Measurements from ENCODE around the gene SLC16A11. TPM values are rescaled to one million over a fixed set of nuclear protein-coding genes. Genes with fewer than 3 reads are reported as not detected.

The SLC16A11 gene
- total and polyA plus RNA-seq, 2 of the 4 experiments (the other 2 are of a cell fraction): not detected

DNA sequence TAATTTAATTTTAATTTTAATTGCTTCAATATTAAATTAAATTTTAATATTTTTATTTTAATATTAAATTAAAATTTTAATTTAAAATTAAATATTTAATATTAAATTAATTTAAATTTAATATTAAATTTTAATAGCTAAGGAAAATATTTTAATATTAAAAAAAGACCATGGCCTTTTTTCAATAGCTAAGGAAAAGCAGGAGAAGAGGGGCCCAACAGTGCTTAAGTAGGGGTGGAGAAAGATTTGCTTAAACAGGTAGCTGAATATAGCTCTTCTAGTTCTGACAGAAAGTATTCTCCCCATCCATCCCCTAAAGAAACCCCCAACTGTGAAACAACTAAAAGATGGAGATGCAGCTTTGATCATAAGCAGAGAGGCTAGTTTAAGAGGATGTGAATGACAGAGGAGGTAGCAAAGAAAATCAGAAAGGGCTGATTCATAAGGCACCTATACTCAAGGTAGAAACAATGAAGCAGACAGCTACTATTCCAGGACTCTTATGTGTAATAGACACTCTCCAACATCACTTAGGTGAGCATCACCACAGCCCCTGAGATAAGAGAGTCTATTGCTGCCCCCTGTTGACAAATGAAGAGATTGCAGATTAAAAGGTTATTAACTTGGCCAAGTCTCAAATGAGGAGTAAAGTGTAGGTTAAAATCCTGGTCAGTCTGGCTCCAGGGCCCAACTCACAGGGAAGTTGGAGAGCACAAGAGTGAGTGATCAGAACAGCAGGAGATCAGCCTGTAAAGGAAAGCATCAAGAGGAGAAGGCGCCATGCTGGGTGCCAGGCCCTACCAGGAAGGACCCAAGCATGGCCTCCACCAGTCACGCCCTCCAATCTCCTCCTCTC is 39.3 kb downstream of the SLC16A11 start (continued):
- no peak for TF ChIP-seq POLR2A (IDR thresholded peaks at IDR 0.05; ENCODE audit: low read depth, low read length)
- TF ChIP-seq MAFK (IDR thresholded peaks at IDR 0.05; ENCODE audit: low read depth, low read length): no peak

DNA sequence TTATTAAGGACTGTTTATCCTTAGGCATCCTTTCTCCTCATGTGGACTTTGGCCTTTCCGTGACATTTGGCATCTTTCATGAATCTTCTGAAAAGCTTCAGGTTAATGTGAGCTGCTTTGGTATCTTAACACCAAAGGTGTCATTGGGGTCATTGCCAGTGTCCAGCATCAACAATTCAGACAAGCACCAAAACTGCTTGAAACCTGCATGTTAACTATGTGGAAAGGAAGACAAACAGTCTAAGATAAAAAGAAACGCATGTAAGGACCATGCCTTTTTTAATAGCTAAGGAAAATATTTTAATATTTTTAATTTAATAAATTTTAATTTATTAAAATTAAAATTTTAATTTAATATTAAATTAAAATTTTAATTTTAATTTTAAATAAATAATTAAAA is 40.1 kb downstream of the SLC16A11 start:
- DNase-seq (no peak), ATAC-seq (ENCODE audit: low read depth) (no peak)
- Histone ChIP-seq H3K4ac (ENCODE audit: low read depth, low read length) (no peak overlapping the region), H4K8ac (ENCODE audit: low read depth in 2 of 2, low read length in 2 of 2) (no peak overlapping the region), H3K9ac (ENCODE audit: low read depth, low read length) (no peak overlapping the region), H2BK5ac (ENCODE audit: low read depth, low read length, poor library complexity, severe bottlenecking) (no peak overlapping the region), H4K5ac (ENCODE audit: low read depth, low read length) (no peak overlapping the region), H3K14ac (replicated peaks; ENCODE audit: low read depth, low read length) (no peak overlapping the region), H3K18ac (ENCODE audit: low read depth, low read length) (no peak overlapping the region), H3K9me3 (ENCODE audit: control insufficient read depth, insufficient read depth, low read length) (no peaks in the 10 kb centered on the region), H4K91ac (ENCODE audit: insufficient read depth, low read depth, low read length) (no peak overlapping the region), H2AK5ac (ENCODE audit: low read depth, low read length) (no peak overlapping the region), H3K56ac (ENCODE audit: extremely low read depth, insufficient read depth, low read length) (no peak overlapping the region), H3K4me1 (ENCODE audit: control insufficient read depth, insufficient read depth, low read length) (no peaks in the 10 kb centered on the region), H3K23ac (ENCODE audit: low read depth, low read length) (no peak overlapping the region), H4K20me1 (ENCODE audit: insufficient read depth, low read length) (peaks cover 25% of the 10 kb centered on the region), H3K4me2 (ENCODE audit: low read depth, low read length) (no peak overlapping the region), H3K9me1 (ENCODE audit: insufficient read depth, low read length) (no peaks in the 10 kb centered on the region), H3K27ac (ENCODE audit: insufficient read depth, low read length) (no peak overlapping the region), H3K27me3 (ENCODE audit: control insufficient read depth, insufficient read depth, low read length) (no peaks in the 10 kb centered on the region), H2AFZ (replicated peaks; ENCODE audit: low read length, poor library complexity) (no peak overlapping the region), H2AK9ac (replicated peaks; ENCODE audit: low read depth, low read length, poor library complexity) (no peak overlapping the region), H3K79me1 (ENCODE audit: low read depth in 1 of 2, low read length in 2 of 2) (peaks cover 10 to 48% of the 10 kb centered on the region in 2 experiments), H2BK20ac (ENCODE audit: low read depth, low read length) (no peak overlapping the region), H2BK15ac (ENCODE audit: low read depth, low read length) (no peak overlapping the region), H2BK120ac (ENCODE audit: low read depth, low read length) (no peak overlapping the region), H3K36me3 (ENCODE audit: control insufficient read depth, insufficient read depth, low read length) (peaks cover 31% of the 10 kb centered on the region), H3K4me3 (ENCODE audit: insufficient read depth, low read depth, low read length) (no peak overlapping the region)
- in situ Hi-C loops (cut with MboI; ENCODE audit: low sequenced_read_pairs) (no loop called here), intact Hi-C loops (cut with micrococcal nuclease) (loop anchor here (1.0 kb wide), 1 partner anchor 89 kb away; no protein-coding TSS in a partner anchor), dilution Hi-C loops (cut with HindIII; ENCODE audit: low sequenced_read_pairs, unreplicated experiment) (no loop called here)
- POLR2A ChIA-PET (ENCODE audit: unreplicated experiment): no interaction called here
- no TSS peak for BruUV-seq (replicated peaks)
- CTCF ChIA-PET: interaction anchor here (0.5 to 3.0 kb wide), 6 partner anchors 10 to 113 kb away, joined by 3 to 18 read pairs (median 4); no protein-coding TSS in a partner anchor
- no CpG with 5 or more reads among the region's 2 CpGs for WGBS, 2 experiments (ENCODE audit: extremely low coverage in 2 of 2, insufficient read length in 1 of 2)
- TF ChIP-seq CHD1 (IDR thresholded peaks at IDR 0.05; ENCODE audit: low read depth, low read length) (no peak), MAFK (IDR thresholded peaks at IDR 0.05; ENCODE audit: low read depth, low read length) (no peak), NFE2L2 (IDR thresholded peaks at IDR 0.05; ENCODE audit: low read depth, low read length) (no peak), BHLHE40 (IDR thresholded peaks at IDR 0.05; ENCODE audit: low read depth, low read length) (no peak), RCOR1 (IDR thresholded peaks at IDR 0.05; ENCODE audit: insufficient replicate concordance, low read length) (no peak), MAZ (IDR thresholded peaks at IDR 0.05; ENCODE audit: borderline replicate concordance, low read depth, low read length) (no peak), POLR2A (IDR thresholded peaks at IDR 0.05; ENCODE audit: low read depth, low read length) (no peak), SMC3 (IDR thresholded peaks at IDR 0.05; ENCODE audit: low read depth, low read length) (no peak), CEBPB (IDR thresholded peaks at IDR 0.05; ENCODE audit: low read depth, low read length) (no peak), RAD21 (IDR thresholded peaks at IDR 0.05; ENCODE audit: low read length) (no peak), MXI1 (IDR thresholded peaks at IDR 0.05; ENCODE audit: borderline replicate concordance, low read depth, low read length) (no peak), RFX5 (IDR thresholded peaks at IDR 0.05; ENCODE audit: low read depth, low read length) (no peak), FOS (IDR thresholded peaks at IDR 0.05; ENCODE audit: low read depth, low read length) (no peak)
- TF ChIP-seq, protein P1, sequence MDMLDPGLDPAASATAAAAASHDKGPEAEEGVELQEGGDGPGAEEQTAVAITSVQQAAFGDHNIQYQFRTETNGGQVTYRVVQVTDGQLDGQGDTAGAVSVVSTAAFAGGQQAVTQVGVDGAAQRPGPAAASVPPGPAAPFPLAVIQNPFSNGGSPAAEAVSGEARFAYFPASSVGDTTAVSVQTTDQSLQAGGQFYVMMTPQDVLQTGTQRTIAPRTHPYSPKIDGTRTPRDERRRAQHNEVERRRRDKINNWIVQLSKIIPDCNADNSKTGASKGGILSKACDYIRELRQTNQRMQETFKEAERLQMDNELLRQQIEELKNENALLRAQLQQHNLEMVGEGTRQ (IDR thresholded peaks at IDR 0.05; ENCODE audit: low read depth, low read length): no peak
- TF ChIP-seq, protein P2, sequence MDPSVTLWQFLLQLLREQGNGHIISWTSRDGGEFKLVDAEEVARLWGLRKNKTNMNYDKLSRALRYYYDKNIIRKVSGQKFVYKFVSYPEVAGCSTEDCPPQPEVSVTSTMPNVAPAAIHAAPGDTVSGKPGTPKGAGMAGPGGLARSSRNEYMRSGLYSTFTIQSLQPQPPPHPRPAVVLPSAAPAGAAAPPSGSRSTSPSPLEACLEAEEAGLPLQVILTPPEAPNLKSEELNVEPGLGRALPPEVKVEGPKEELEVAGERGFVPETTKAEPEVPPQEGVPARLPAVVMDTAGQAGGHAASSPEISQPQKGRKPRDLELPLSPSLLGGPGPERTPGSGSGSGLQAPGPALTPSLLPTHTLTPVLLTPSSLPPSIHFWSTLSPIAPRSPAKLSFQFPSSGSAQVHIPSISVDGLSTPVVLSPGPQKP (IDR thresholded peaks at IDR 0.05; ENCODE audit: borderline replicate concordance, low read depth, low read length): no peak

Measured in IMR-90 (cell line).